ENCODE data around the gene DNAJC8.

The DNAJC8 gene

DNA sequence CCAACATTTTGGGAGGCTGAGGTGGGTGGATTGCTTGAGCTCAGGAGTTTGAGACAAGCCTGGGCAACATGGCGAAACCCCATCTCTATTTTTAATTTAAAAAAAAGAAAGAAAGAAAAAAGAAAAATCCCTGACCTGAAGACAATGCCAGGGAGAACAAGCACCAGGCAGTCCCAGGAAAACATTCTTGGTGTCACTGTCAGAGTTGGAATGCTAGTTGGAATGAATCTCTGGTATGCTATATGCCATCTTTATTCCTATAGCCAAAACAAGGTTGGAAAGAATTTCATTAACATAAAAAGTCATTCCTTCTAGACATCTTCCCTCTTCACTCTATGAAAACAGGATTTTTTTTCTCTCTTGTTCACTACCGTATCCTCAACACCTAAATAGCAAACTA lies 2.8 kb downstream of the DNAJC8 start:
- Histone ChIP-seq H3K27me3 (ENCODE audit: insufficient read depth, low read depth) (no peaks in the 10 kb centered on the region), H3K9ac (no peak overlapping the region), H3K4me3 (IDR thresholded peaks at IDR 0.05; ENCODE audit: insufficient read depth, low read depth, low read length) (no peak overlapping the region), H3K36me3 (ENCODE audit: insufficient read depth) (peaks cover 27% of the 10 kb centered on the region; the same call in 1 of the 2 replicates), H3K4me1 (ENCODE audit: low read depth, poor library complexity, severe bottlenecking) (peaks cover 11% of the 10 kb centered on the region), H4K20me1 (ENCODE audit: insufficient read depth) (no peaks in the 10 kb centered on the region), H2AFZ (ENCODE audit: low read depth) (no peak overlapping the region), H3K4me2 (no peak overlapping the region), H3K79me2 (ENCODE audit: insufficient read depth, low read depth) (peaks cover 43% of the 10 kb centered on the region), H3K27ac (no peak overlapping the region)
- TF ChIP-seq CTCF (conservative IDR thresholded peaks at IDR 0.05; ENCODE audit: low read depth, low read length): no peak

- H3K27ac ChIP-seq: no peak overlapping the region
- peaks cover 27% of the 10 kb centered on the region; the same call in 1 of the 2 replicates for H3K36me3 ChIP-seq (ENCODE audit: insufficient read depth)
Observed at GRCh38 chr1:28229089-28229488, 3.7 kb downstream of the DNAJC8 start.

GRCh38 chr1:28213315-28213714 lies 19.5 kb downstream of the DNAJC8 start:
- no peak for TF ChIP-seq CTCF (conservative IDR thresholded peaks at IDR 0.05; ENCODE audit: low read depth, low read length)
- no peaks in the 10 kb centered on the region for H3K4me1 ChIP-seq (ENCODE audit: low read depth, poor library complexity, severe bottlenecking)
- no peaks in the 10 kb centered on the region for H4K20me1 ChIP-seq (ENCODE audit: insufficient read depth)
- H3K9ac ChIP-seq: no peak overlapping the region
- no peaks in the 10 kb centered on the region for H3K36me3 ChIP-seq (ENCODE audit: insufficient read depth)
- no peaks in the 10 kb centered on the region for H3K27me3 ChIP-seq (ENCODE audit: insufficient read depth, low read depth)
- no peaks in the 10 kb centered on the region; the same call in 1 of the 2 replicates for H3K79me2 ChIP-seq (ENCODE audit: insufficient read depth, low read depth)
- H2AFZ ChIP-seq (ENCODE audit: low read depth): no peak overlapping the region
- no peak overlapping the region for H3K27ac ChIP-seq
- no peak overlapping the region for H3K4me2 ChIP-seq
- H3K4me3 ChIP-seq (IDR thresholded peaks at IDR 0.05; ENCODE audit: insufficient read depth, low read depth, low read length): no peak overlapping the region

More at GRCh38 chr1:28229089-28229488, 3.7 kb downstream of the DNAJC8 start:
- peaks cover 11% of the 10 kb centered on the region for H3K4me1 ChIP-seq (ENCODE audit: low read depth, poor library complexity, severe bottlenecking)
- no peaks in the 10 kb centered on the region for H3K27me3 ChIP-seq (ENCODE audit: insufficient read depth, low read depth)
- no peak overlapping the region for H2AFZ ChIP-seq (ENCODE audit: low read depth)
- TF ChIP-seq CTCF (conservative IDR thresholded peaks at IDR 0.05; ENCODE audit: low read depth, low read length): no peak
- H4K20me1 ChIP-seq (ENCODE audit: insufficient read depth): no peaks in the 10 kb centered on the region
- H3K4me2 ChIP-seq: no peak overlapping the region
- H3K4me3 ChIP-seq (IDR thresholded peaks at IDR 0.05; ENCODE audit: insufficient read depth, low read depth, low read length): no peak overlapping the region
- H3K9ac ChIP-seq: no peak overlapping the region
- peaks cover 43% of the 10 kb centered on the region for H3K79me2 ChIP-seq (ENCODE audit: insufficient read depth, low read depth)

- Histone ChIP-seq H3K36me3 (ENCODE audit: insufficient read depth) (no peaks in the 10 kb centered on the region), H3K9ac (no peak overlapping the region), H3K4me1 (ENCODE audit: low read depth, poor library complexity, severe bottlenecking) (no peaks in the 10 kb centered on the region), H3K4me3 (IDR thresholded peaks at IDR 0.05; ENCODE audit: insufficient read depth, low read depth, low read length) (no peak overlapping the region), H3K4me2 (no peak overlapping the region), H3K27me3 (ENCODE audit: insufficient read depth, low read depth) (no peaks in the 10 kb centered on the region), H3K27ac (no peak overlapping the region), H3K79me2 (ENCODE audit: insufficient read depth, low read depth) (no peaks in the 10 kb centered on the region; the same call in 1 of the 2 replicates), H4K20me1 (ENCODE audit: insufficient read depth) (no peaks in the 10 kb centered on the region), H2AFZ (ENCODE audit: low read depth) (no peak overlapping the region)
- TF ChIP-seq CTCF (conservative IDR thresholded peaks at IDR 0.05; ENCODE audit: low read depth, low read length): no peak
Observed at GRCh38 chr1:28209700-28210099, 23.1 kb downstream of the DNAJC8 start.
